Activated CD8-positive, alpha-beta memory T cell treated with anti-CD3 and anti-CD28 coated beads, Interleukin-2, amount 10 ng/mL, durations not matched to agents 7 days and 5 days (primary cell): ENCODE data around the gene COL23A1. TPM values are rescaled to one million over a fixed set of nuclear protein-coding genes. Genes with fewer than 3 reads are reported as not detected.

ENCODE experiments used
- ATAC-seq: fragments of 150-1000 bp; cut with Tn5 transposase; one replicate; pipeline ENCODE4 v1.10.0; 2021; ENCODE audit warnings: moderate library complexity
- CTCF ChIA-PET: fragments of 350-600 bp; sonication (Branson Sonifier 250); formaldehyde crosslinking; loops from one replicate; lab custom pipeline; 2021; ENCODE audit warnings: antibody characterized with exemption; lab: Charles Lee
- DNase-seq: peaks from one replicate; pipeline ENCODE4 v3.0.0-alpha.2; 2020
- H3K27ac Mint-ChIP-seq: one replicate; pipeline ENCODE4 v1.8.0; 2021; ENCODE audit warnings: mild to moderate bottlenecking, mixed read lengths
- H3K27me3 Mint-ChIP-seq: one replicate; pipeline ENCODE4 v1.8.0; 2021; ENCODE audit warnings: mixed read lengths
- H3K36me3 Mint-ChIP-seq: one replicate; pipeline ENCODE4 v1.8.0; 2021; ENCODE audit warnings: mild to moderate bottlenecking, mixed read lengths
- H3K4me1 Mint-ChIP-seq: one replicate; pipeline ENCODE4 v1.8.0; 2021; ENCODE audit warnings: mixed read lengths
- H3K4me3 Mint-ChIP-seq: one replicate; pipeline ENCODE4 v1.8.0; 2021; ENCODE audit warnings: mild to moderate bottlenecking, moderate library complexity, mixed read lengths
- H3K9me3 Mint-ChIP-seq: one replicate; pipeline ENCODE4 v1.8.0; 2022; ENCODE audit warnings: low read depth, mixed read lengths
- total RNA-seq, 2 experiments: library from RNA; stranded (reverse); gene quantifications; one replicate each; pipeline ENCODE4 v1.2.3, GENCODE V29; 2021

The COL23A1 gene
- total RNA-seq, 2 experiments from 2014 or later, result 0.18 to 0.19 TPM

GRCh38 chr5:178453224-178453623 is 137.0 kb downstream of the COL23A1 start:
- no peaks in the 10 kb centered on the region for H3K36me3 Mint-ChIP-seq
- CTCF ChIA-PET, result no interaction called here
- H3K9me3 Mint-ChIP-seq, result no peaks in the 10 kb centered on the region
- ATAC-seq, result no peak
- H3K4me1 Mint-ChIP-seq, result no peaks in the 10 kb centered on the region
- DNase-seq, result peak; percentile 32
- no peak overlapping the region for H3K27ac Mint-ChIP-seq
- peaks cover 11% of the 10 kb centered on the region for H3K27me3 Mint-ChIP-seq
- H3K4me3 Mint-ChIP-seq, result no peak overlapping the region

GRCh38 chr5:178450121-178451028 is 139.8 kb downstream of the COL23A1 start:
- CTCF ChIA-PET, result no interaction called here
- Mint-ChIP-seq H3K4me3 (no peak overlapping the region), H3K9me3 (no peaks in the 10 kb centered on the region), H3K36me3 (no peaks in the 10 kb centered on the region), H3K27ac (no peak overlapping the region), H3K4me1 (no peaks in the 10 kb centered on the region), H3K27me3 (peaks cover 16% of the 10 kb centered on the region)
- DNase-seq (peak; percentile 35), ATAC-seq (no peak)

DNA sequence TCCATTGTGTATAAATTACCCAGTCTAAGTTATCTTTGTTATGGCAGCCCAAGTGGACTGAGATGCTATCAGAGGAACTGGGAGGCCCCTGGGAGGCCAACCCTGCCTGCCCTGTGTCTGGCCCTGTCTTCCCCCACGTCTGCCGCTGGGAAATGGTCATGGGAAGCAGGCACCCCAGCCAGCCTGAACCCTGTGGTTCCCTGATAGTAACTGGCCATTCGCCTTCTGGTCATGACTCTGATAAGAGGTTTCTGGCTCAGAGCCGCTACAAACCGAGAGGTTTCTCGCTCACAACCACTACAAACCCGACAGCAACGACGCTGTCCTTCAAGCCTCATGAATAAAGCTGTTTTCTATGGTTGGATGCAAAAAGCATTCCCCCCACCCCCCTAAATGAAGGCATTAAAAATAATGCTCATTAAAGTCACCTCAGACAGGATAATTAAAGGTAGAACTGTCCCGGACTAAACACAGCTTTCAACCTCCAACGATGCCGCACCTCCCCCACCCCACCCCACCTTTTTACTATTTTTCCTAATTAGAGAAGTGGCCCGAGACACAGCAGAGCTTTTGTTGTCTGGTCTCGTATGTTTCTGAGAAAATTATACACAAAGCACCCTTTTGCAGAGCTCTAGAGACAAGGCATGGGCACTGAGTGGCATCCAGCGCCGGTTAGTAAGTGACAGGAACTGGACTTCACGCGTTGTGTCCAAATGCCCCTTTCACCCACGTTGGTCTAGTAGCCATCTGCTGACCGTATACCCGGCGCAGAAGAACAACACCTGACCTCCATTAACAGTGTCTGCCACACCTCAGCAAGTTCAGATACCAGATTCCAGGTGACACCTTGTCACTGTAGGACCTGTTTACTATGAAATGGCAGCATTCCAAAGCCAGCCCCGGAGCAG is 140.8 kb downstream of the COL23A1 start:
- Mint-ChIP-seq H3K27me3 (peaks cover 16% of the 10 kb centered on the region), H3K9me3 (no peaks in the 10 kb centered on the region), H3K27ac (no peak overlapping the region), H3K4me3 (no peak overlapping the region), H3K36me3 (no peaks in the 10 kb centered on the region), H3K4me1 (no peaks in the 10 kb centered on the region)
- ATAC-seq (no peak), DNase-seq (peak; percentile 29)
- CTCF ChIA-PET, result no interaction called here

- Mint-ChIP-seq H3K27me3 (peaks cover 14% of the 10 kb centered on the region), H3K27ac (no peak overlapping the region), H3K9me3 (no peaks in the 10 kb centered on the region), H3K4me1 (no peaks in the 10 kb centered on the region), H3K4me3 (no peak overlapping the region), H3K36me3 (no peaks in the 10 kb centered on the region)
- DNase-seq (no peak), ATAC-seq (no peak)
- CTCF ChIA-PET, result interaction anchor here (1.8 kb wide), 1 partner anchor 15 kb away, joined by 5 read pairs; no protein-coding TSS in a partner anchor
Measured at GRCh38 chr5:178445534-178445933, 144.7 kb downstream of the COL23A1 start.

GRCh38 chr5:178442405-178443257 is 147.6 kb downstream of the COL23A1 start:
- Mint-ChIP-seq H3K36me3 (no peaks in the 10 kb centered on the region), H3K9me3 (no peaks in the 10 kb centered on the region), H3K4me1 (no peaks in the 10 kb centered on the region), H3K4me3 (no peak overlapping the region), H3K27ac (no peak overlapping the region), H3K27me3 (peaks cover 25% of the 10 kb centered on the region)
- DNase-seq, result peak; percentile 36
- CTCF ChIA-PET, result no interaction called here
- no peak for ATAC-seq

- Mint-ChIP-seq H3K27ac (no peak overlapping the region), H3K27me3 (peaks cover 23% of the 10 kb centered on the region), H3K4me3 (no peak overlapping the region), H3K4me1 (no peaks in the 10 kb centered on the region), H3K36me3 (no peaks in the 10 kb centered on the region), H3K9me3 (no peaks in the 10 kb centered on the region)
- CTCF ChIA-PET, result no interaction called here
- DNase-seq, result peak; percentile 27
- no peak for ATAC-seq
Measured at GRCh38 chr5:178441486-178442270, 148.5 kb downstream of the COL23A1 start.

DNA sequence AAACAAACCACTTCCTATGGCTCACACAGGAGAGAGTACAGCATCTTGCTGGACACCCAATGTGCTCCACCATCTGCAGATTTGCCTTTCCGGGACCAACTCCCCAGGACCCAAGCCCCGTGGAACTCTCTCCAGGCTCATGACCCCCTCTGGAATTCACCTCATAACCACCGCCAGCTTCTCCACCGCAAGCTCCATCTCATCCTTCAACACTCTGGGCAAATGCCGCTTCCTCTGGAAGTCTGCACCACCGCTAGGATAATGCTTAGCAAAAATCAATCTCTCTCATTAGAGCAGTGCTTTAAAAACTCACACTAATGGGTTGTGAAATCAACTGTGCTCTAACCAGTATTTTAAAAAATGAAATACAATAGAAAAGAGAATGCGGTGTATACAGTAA is 150.0 kb downstream of the COL23A1 start:
- Mint-ChIP-seq H3K36me3 (no peaks in the 10 kb centered on the region), H3K27ac (no peak overlapping the region), H3K4me3 (no peak overlapping the region), H3K9me3 (no peaks in the 10 kb centered on the region), H3K4me1 (no peaks in the 10 kb centered on the region), H3K27me3 (peaks cover 20% of the 10 kb centered on the region)
- ATAC-seq (no peak), DNase-seq (peak; percentile 36)
- CTCF ChIA-PET, result no interaction called here

GRCh38 chr5:178439493-178440180 is 150.6 kb downstream of the COL23A1 start:
- ATAC-seq (no peak), DNase-seq (peak; percentile 28)
- H3K27ac Mint-ChIP-seq, result no peak overlapping the region
- H3K4me1 Mint-ChIP-seq, result no peaks in the 10 kb centered on the region
- H3K4me3 Mint-ChIP-seq, result no peak overlapping the region
- peaks cover 20% of the 10 kb centered on the region for H3K27me3 Mint-ChIP-seq
- H3K9me3 Mint-ChIP-seq, result no peaks in the 10 kb centered on the region
- CTCF ChIA-PET, result no interaction called here
- H3K36me3 Mint-ChIP-seq, result no peaks in the 10 kb centered on the region

GRCh38 chr5:178438796-178439195 is 151.4 kb downstream of the COL23A1 start:
- H3K36me3 Mint-ChIP-seq, result no peaks in the 10 kb centered on the region
- no peaks in the 10 kb centered on the region for H3K9me3 Mint-ChIP-seq
- no peak overlapping the region for H3K27ac Mint-ChIP-seq
- CTCF ChIA-PET, result no interaction called here
- no peak for ATAC-seq
- H3K27me3 Mint-ChIP-seq, result peaks cover 18% of the 10 kb centered on the region
- H3K4me1 Mint-ChIP-seq, result no peaks in the 10 kb centered on the region
- H3K4me3 Mint-ChIP-seq, result no peak overlapping the region
- peak; percentile 29 for DNase-seq

DNA sequence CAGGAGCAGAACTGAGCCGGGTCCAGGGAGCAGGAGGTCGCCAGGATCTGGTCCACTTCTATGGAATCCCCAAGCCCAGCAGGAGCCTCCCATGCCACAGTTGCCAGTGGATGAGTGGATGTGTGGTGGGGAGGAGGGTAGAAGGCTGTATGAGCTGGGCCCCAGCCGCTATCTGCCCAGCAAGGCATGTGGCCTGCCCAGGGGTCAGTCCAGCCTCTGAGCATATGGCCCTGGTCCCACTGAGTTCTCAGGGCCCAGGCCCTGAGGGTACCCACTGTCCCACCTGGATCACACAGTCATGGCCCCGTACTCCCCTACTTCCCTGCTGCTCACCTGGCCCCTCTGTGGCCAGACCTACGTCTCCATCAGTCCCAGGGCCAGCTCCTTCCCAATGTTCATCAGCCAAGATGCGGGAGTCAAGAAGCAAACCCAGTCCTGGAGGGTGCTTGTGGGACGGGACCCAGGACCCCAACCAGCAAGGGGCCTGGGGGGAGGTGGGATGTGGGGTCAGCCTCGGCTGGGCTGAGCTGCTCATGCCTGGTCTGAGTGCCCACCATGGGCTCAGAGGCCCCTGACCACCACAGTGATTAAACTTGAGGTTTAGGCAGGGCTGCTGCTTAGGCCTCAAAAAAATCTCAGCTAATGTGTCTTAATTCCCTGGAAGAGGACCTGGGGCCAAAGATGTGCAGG is 152.7 kb downstream of the COL23A1 start:
- DNase-seq, result peak; percentile 11
- peaks cover 18% of the 10 kb centered on the region for H3K27me3 Mint-ChIP-seq
- H3K4me1 Mint-ChIP-seq, result no peaks in the 10 kb centered on the region
- no peak overlapping the region for H3K4me3 Mint-ChIP-seq
- no peaks in the 10 kb centered on the region for H3K9me3 Mint-ChIP-seq
- no peak for ATAC-seq
- CTCF ChIA-PET, result no interaction called here
- H3K27ac Mint-ChIP-seq, result no peak overlapping the region
- no peaks in the 10 kb centered on the region for H3K36me3 Mint-ChIP-seq

- H3K4me3 Mint-ChIP-seq, result no peak overlapping the region
- H3K27ac Mint-ChIP-seq, result no peak overlapping the region
- H3K4me1 Mint-ChIP-seq, result no peaks in the 10 kb centered on the region
- H3K9me3 Mint-ChIP-seq, result no peaks in the 10 kb centered on the region
- CTCF ChIA-PET, result no interaction called here
- H3K27me3 Mint-ChIP-seq, result peaks cover 18% of the 10 kb centered on the region
- H3K36me3 Mint-ChIP-seq, result no peaks in the 10 kb centered on the region
- peak; percentile 25 for DNase-seq
- no peak for ATAC-seq
Measured at GRCh38 chr5:178436326-178436940, 153.8 kb downstream of the COL23A1 start.
